NCI-H446 treated with DMSO at 0.1 percent for 48 hours (cell line): ENCODE data around the gene EPM2A.

Experiments
- DNase-seq: peaks from one replicate; lab custom pipeline; 2025; lab: John Stamatoyannopoulos, UW

The EPM2A gene

GRCh38 chr6:145602726-145603326 lies 132.5 kb downstream of the EPM2A start:
- no peak for DNase-seq

- DNase-seq, result no peak
Measured at GRCh38 chr6:145601397-145601796, 133.9 kb downstream of the EPM2A start.

- no peak for DNase-seq
Measured at GRCh38 chr6:145600299-145600698, 135.0 kb downstream of the EPM2A start.

GRCh38 chr6:145588981-145589380 lies 146.3 kb downstream of the EPM2A start:
- no peak for DNase-seq

GRCh38 chr6:145587334-145587733 lies 148.0 kb downstream of the EPM2A start:
- DNase-seq, result no peak

GRCh38 chr6:145583753-145584152 lies 151.6 kb downstream of the EPM2A start:
- DNase-seq, result no peak
